ENCODE results near the gene SERPIND1. TPM values are rescaled to one million over a fixed set of nuclear protein-coding genes. Genes with fewer than 3 reads are reported as not detected.

Gene SERPIND1
- total RNA-seq, 1 experiment from 2014 or later, result 1.3 TPM

DNA sequence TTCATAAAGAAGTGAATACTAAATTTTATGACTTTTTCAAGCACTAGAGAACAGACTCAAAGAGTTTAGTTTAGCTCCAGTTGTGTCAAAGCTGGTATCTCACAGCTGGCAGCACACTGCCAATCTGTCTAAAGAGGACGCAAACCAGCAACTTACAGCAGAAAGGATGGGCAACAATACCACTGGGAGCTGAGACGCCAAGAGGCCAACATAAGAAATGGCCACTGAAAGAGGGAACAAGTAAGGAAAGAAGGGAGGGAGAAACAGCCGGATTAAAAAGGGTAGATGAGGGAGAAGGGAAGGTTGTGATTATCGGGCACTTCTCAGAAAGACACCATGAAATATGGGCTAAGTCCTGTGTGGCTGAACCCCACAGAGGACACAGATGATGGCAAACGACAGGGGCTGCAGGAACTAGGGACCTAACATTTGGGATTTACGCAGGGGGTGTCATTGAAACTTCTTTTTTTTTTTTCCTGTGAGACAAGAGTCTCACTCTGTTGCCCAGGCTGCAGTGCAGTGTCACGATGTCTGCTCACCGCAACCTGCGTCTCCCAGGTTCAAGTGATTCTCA is 41.7 kb downstream of the SERPIND1 start:
- Mint-ChIP-seq H3K4me1 (ENCODE audit: low read depth, unreplicated experiment) (no peaks in the 10 kb centered on the region), H3K36me3 (ENCODE audit: insufficient read depth, unreplicated experiment) (peaks cover 26% of the 10 kb centered on the region), H3K27me3 (ENCODE audit: insufficient read depth, unreplicated experiment) (no peaks in the 10 kb centered on the region), H3K4me3 (ENCODE audit: unreplicated experiment) (no peak overlapping the region), H3K27ac (ENCODE audit: unreplicated experiment) (no peak overlapping the region), H3K9me3 (ENCODE audit: unreplicated experiment) (no peaks in the 10 kb centered on the region)
- Histone ChIP-seq H3K4me1 (no peaks in the 10 kb centered on the region), H3K4me3 (ENCODE audit: low read depth, low read length) (no peak overlapping the region), H3K9me3 (no peaks in the 10 kb centered on the region), H3K27me3 (replicated peaks; ENCODE audit: control insufficient read depth, insufficient read depth, low read length) (no peaks in the 10 kb centered on the region), H3K36me3 (ENCODE audit: control insufficient read depth, insufficient read depth, low read length) (0 out of 2 replicates have a peak, but pooled peaks cover 2% of the 10 kb centered on the region)
- BruUV-seq (replicated peaks), result no TSS peak
- DNase-seq, result no peak
- intact Hi-C loops (cut with micrococcal nuclease; ENCODE audit: unreplicated experiment), result no loop called here
- ChIA-PET CTCF (interaction anchor here (1.0 kb wide), 1 partner anchor 70 kb away, joined by 3 read pairs; no protein-coding TSS in a partner anchor), POLR2A (no interaction called here)
- TF ChIP-seq, protein P1, sequence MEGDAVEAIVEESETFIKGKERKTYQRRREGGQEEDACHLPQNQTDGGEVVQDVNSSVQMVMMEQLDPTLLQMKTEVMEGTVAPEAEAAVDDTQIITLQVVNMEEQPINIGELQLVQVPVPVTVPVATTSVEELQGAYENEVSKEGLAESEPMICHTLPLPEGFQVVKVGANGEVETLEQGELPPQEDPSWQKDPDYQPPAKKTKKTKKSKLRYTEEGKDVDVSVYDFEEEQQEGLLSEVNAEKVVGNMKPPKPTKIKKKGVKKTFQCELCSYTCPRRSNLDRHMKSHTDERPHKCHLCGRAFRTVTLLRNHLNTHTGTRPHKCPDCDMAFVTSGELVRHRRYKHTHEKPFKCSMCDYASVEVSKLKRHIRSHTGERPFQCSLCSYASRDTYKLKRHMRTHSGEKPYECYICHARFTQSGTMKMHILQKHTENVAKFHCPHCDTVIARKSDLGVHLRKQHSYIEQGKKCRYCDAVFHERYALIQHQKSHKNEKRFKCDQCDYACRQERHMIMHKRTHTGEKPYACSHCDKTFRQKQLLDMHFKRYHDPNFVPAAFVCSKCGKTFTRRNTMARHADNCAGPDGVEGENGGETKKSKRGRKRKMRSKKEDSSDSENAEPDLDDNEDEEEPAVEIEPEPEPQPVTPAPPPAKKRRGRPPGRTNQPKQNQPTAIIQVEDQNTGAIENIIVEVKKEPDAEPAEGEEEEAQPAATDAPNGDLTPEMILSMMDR (IDR thresholded peaks at IDR 0.05; ENCODE audit: insufficient read depth in 1 of 2, low read depth in 1 of 2, low read length in 1 of 2, severe bottlenecking in 1 of 2, unreplicated experiment in 1 of 2), result no peak

DNA sequence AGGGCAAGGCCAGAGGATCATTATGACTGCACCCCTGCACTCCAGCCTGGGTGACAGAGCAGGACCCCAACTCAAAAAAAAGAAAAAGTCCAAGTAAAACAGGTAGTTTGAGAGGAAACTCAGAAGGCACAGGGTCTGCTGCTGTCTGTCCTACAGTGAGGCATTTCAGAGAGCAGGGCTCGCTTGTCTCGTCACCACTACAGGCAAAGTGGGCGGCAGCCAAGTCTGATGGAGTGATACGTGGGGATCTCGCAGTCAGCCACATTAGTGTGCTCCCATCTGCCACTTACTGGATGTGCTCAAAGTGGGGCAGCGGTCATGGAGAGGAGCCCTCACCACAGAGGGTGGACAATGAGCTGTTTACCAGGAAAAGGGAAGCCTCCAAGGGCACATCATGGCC is 42.6 kb downstream of the SERPIND1 start:
- Histone ChIP-seq H3K9me3 (no peaks in the 10 kb centered on the region), H3K36me3 (ENCODE audit: control insufficient read depth, insufficient read depth, low read length) (0 out of 2 replicates have a peak, but pooled peaks cover 2% of the 10 kb centered on the region), H3K27me3 (replicated peaks; ENCODE audit: control insufficient read depth, insufficient read depth, low read length) (no peaks in the 10 kb centered on the region), H3K4me3 (ENCODE audit: low read depth, low read length) (no peak overlapping the region), H3K4me1 (no peaks in the 10 kb centered on the region)
- H3K36me3 Mint-ChIP-seq (ENCODE audit: insufficient read depth, unreplicated experiment), result peaks cover 26% of the 10 kb centered on the region
- H3K4me3 Mint-ChIP-seq (ENCODE audit: unreplicated experiment), result no peak overlapping the region
- ChIA-PET POLR2A (no interaction called here), CTCF (interaction anchor here (0.5 kb wide), 1 partner anchor 181 kb away, joined by 3 read pairs; no protein-coding TSS in a partner anchor)
- no peaks in the 10 kb centered on the region for H3K9me3 Mint-ChIP-seq (ENCODE audit: unreplicated experiment)
- intact Hi-C loops (cut with micrococcal nuclease; ENCODE audit: unreplicated experiment), result no loop called here
- TF ChIP-seq, protein P1 (IDR thresholded peaks at IDR 0.05; ENCODE audit: insufficient read depth in 1 of 2, low read depth in 1 of 2, low read length in 1 of 2, severe bottlenecking in 1 of 2, unreplicated experiment in 1 of 2), result no peak
- no peak for DNase-seq
- no peaks in the 10 kb centered on the region for H3K27me3 Mint-ChIP-seq (ENCODE audit: insufficient read depth, unreplicated experiment)
- no TSS peak for BruUV-seq (replicated peaks)
- no peaks in the 10 kb centered on the region for H3K4me1 Mint-ChIP-seq (ENCODE audit: low read depth, unreplicated experiment)
- H3K27ac Mint-ChIP-seq (ENCODE audit: unreplicated experiment), result no peak overlapping the region

DNA sequence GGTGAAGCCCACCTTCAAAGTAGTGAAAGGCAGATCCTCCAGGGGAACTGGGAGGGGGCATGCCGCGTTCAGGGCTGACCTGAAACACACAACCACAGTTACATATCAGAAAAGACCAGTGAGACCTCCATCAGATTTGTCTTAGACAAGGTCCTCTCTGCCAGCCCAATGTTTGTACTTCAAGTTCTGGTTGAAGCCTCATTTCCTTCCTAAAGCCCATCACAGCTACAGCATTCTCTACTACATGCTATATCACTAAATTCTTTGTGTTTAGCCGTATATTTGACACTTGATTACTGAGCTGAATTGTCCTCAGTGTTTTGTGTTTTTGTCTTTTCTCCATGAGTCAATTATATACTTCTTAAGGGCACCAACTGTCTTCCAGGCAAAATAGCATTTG is 44.6 kb downstream of the SERPIND1 start:
- POLR2A ChIA-PET, result no interaction called here
- BruUV-seq (replicated peaks), result no TSS peak
- no peak for DNase-seq
- TF ChIP-seq, protein P1 (IDR thresholded peaks at IDR 0.05; ENCODE audit: insufficient read depth in 1 of 2, low read depth in 1 of 2, low read length in 1 of 2, severe bottlenecking in 1 of 2, unreplicated experiment in 1 of 2), result no peak
- Mint-ChIP-seq H3K36me3 (ENCODE audit: insufficient read depth, unreplicated experiment) (peaks cover 21% of the 10 kb centered on the region), H3K27ac (ENCODE audit: unreplicated experiment) (no peak overlapping the region), H3K27me3 (ENCODE audit: insufficient read depth, unreplicated experiment) (no peaks in the 10 kb centered on the region), H3K9me3 (ENCODE audit: unreplicated experiment) (no peaks in the 10 kb centered on the region), H3K4me3 (ENCODE audit: unreplicated experiment) (no peak overlapping the region), H3K4me1 (ENCODE audit: low read depth, unreplicated experiment) (no peaks in the 10 kb centered on the region)
- no peaks in the 10 kb centered on the region for H3K36me3 ChIP-seq (ENCODE audit: control insufficient read depth, insufficient read depth, low read length)
- intact Hi-C loops (cut with micrococcal nuclease; ENCODE audit: unreplicated experiment), result no loop called here
- CTCF ChIA-PET, result no interaction called here
- H3K27me3 ChIP-seq (replicated peaks; ENCODE audit: control insufficient read depth, insufficient read depth, low read length), result no peaks in the 10 kb centered on the region
- H3K4me3 ChIP-seq (ENCODE audit: low read depth, low read length), result no peak overlapping the region
- no peaks in the 10 kb centered on the region for H3K4me1 ChIP-seq
- no peaks in the 10 kb centered on the region for H3K9me3 ChIP-seq
